ENCODE data around the gene DNAH17.

Gene DNAH17

DNA sequence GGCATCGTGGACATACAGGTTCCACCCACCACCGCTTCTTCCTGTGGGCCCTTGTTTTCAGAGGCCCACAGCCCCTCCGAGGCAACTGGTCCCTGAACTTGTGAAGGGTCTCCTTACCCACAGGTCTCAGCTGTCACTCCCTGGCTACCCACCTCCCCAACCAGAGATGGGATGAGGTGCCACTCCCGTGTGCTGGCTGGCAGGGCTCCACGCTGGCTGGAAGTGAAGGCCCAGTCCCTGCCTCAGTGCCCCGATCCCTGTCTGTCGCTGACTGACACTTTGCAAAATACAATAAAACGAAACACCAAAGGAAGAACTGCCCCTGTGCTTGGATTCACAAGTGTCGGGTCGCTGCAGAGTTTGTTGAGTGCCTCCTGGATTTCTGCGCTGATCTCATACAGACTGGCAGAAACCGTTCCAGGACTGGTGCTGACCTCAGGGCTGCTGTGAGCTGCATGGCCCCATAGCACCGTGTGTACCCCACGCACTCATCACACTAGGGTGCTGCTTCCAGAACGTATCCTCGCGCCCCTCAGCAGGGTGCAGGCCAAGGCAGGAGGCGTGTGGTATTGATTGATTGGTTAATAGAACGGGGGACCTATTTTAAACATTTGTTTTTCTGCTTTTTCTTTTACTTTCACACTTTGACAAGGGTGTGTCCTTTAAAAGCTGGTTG, 141.7 kb downstream of the DNAH17 start:
- DNase-seq (ENCODE audit: insufficient read length, low spot score) = no peak
- FAIRE-seq = no peak

DNA sequence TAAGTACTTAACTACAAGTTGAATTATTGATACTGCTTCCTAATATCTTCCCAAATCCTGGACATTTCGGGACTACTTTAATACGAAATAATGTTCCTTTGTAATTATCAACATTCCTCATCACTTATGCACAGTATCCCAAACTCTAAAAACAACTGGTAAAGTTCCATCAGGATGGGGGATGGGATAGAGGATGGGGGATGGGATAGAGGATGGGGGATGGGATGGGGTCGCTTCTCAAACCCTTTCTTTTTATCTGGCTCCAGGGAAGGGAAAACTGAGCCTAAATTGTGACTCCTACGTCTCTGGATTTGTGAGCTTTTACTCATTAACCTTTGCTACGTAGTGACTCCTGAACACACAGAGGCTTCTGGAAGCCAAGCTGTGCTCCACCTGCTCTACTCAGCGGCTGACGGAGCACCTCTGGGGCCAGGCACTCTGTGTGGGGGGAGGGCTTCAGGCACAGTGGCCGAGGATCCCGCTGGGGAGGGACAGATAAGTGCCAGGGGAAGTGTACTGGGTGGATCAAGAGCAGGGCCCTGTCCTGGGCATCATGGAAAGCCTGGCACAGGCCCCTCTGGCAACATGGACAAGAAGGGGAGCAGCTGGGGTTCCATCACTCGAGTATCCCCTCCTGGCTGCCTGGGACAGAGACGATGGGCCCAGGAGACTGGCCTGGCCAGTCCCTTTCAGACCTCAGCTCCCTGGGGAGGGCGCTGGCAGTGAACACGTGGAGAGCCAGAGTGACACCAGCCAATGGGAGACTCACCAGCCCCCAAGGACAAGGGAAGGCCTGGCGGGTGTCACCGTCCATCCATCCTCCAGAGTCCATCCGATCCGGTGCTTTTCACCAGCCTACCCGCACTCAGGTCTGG, 142.5 kb downstream of the DNAH17 start:
- FAIRE-seq (no peak), DNase-seq (ENCODE audit: insufficient read length, low spot score) (no peak)

DNA sequence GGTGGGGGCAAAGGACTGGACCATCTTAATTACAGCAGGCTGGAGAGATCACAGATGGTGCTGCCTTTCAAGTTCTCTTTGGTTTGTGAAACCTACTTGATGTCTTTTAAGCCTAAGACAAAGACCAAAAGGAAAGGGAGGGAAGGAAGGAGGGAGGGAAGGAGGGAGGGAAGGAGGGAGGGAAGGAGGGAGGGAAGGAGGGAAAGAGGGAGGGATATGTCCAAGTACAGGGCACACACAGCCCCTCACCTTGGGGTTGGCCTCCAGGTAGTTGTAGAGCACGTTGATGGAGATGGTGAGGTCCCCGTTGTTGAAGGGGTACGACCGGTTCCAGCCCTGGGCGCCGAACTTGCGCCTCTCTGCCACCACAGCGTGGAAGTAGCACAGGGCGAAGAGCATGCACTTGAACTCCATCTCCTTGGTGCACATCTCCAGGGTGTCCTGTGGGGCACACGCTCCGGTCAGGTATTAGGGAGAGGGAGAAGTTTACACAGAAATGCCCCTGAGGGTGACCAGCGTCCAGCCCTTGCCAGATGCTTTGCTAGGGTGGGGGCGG, 143.3 kb downstream of the DNAH17 start:
- DNase-seq (ENCODE audit: insufficient read length, low spot score) = no peak
- FAIRE-seq = no peak

DNA sequence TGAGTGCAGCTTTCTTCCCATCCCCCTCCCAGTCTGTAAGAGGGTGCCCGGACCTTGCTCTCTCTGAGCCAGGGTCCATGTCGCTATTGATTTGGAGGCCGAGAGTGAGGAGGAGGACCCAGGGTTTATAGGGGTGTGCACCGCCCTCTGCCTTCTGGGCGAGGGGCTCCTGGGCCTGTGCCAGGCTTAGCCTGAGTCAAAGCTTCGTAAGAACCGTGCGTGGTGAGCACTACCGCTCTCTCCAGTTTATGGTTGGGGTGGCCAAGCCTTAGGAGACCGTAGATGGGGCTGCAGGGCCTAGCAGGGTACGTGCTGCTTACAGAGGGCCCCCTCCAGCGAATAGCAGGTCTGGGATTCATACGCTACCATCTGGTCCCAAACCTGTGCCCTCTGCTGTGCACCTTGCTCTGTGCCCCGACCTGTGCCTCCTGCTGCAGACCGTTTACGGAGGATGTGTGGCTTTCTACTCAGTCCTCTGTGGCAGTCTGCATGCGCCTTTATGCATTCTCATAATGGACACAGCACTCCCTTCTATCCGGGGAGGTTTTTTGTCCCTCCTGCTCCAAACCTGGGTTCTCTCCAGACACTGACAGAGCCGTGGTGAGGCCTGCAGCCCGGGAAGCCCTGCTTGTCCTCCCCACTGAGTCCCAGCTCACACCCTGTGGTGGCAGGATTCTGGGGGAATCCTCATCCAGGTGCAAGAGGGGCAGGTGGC, 144.0 kb downstream of the DNAH17 start:
- DNase-seq (ENCODE audit: insufficient read length, low spot score) = no peak
- FAIRE-seq = no peak

DNA sequence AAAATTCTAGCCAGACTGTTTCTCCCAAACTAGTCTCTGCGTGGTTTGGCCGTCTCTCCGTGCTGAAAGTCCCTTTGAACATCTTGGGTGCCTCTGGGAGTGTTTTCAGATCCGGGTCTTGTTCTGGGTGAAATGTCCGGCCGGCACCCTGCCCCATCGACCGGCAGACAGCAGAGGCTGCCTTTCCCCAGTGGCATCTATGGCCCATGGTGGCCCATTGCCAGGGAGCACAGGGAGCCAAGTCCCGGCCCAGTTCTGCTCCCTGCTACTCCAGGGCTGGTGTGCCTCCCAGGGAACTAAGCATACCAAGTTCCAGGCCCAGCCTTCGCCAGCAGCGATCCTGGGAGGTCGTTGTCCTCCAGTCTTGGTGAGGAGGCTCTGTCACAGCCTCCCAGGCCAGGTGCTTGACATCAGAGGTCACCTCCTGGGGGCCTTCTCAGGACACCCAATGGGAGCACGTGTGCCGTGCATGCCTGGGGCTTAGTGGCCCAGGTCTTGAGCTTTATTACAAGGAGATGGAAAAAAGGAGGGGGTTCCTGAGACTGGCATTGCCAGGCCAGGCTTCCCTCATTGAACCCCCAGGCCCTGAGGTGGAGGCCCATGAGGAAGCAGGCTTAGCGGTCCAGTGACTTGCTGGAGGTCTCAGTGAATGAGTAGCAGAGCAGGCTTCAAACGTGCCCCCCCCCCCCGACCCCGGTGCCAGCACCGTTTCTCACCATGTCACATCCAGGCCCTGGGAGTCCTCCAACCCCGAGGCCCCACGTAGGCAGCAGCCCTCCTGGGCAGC, 144.8 kb downstream of the DNAH17 start:
- FAIRE-seq = no peak
- DNase-seq (ENCODE audit: insufficient read length, low spot score) = no peak

DNA sequence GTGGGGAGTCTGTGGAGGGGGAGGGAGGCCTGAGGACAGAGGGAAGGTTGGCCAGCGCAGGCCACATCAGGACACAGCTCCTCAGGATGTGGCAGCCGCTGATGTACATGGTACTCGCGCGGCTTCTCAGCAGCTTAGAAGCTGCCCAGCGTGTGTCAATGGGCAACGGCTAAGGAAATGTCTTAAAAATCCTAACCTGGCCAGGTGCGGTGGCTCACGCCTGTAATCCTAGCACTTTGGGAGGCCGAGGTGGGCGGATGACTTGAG, 145.6 kb downstream of the DNAH17 start:
- FAIRE-seq (no peak), DNase-seq (ENCODE audit: insufficient read length, low spot score) (no peak)

DNA sequence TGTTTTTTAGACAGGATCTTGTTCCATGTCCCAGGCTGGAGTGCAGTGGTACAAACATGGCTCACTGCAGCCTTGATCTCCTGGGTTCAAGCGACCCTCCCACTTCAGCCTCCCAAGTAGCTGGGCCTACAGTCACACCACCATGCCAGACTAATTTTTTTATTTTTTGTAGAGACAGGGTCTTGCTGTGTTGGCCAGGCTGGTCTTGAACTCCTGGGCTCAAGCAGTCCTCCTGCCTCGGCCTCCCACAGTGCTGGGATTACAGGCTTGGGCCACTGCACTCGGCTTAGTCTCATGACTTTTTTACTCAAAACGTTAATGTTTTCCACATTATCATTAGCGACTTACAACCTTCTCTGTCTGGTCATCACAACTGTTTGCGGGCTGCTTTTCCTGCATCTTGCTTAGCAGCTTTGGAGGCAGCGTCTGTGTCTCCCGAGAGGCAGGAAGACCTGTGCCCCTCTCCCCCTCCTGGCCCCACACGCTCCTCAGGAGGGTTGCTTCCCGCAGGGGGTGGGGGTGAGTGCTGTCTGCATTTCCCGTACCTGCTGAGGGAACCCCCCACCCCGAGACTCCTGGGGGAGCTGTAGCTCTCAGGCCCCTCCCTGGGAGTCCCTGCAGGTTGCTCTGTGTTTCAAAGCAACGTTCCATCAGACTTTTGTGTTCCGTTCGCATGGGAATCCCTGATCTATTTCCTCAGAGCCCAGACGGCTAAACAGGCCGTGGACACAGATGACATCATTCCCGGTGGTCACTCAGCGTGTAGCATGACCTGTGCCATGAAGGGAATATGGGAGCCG, 146.1 kb downstream of the DNAH17 start:
- DNase-seq (ENCODE audit: insufficient read length, low spot score) (no peak), FAIRE-seq (no peak)

DNA sequence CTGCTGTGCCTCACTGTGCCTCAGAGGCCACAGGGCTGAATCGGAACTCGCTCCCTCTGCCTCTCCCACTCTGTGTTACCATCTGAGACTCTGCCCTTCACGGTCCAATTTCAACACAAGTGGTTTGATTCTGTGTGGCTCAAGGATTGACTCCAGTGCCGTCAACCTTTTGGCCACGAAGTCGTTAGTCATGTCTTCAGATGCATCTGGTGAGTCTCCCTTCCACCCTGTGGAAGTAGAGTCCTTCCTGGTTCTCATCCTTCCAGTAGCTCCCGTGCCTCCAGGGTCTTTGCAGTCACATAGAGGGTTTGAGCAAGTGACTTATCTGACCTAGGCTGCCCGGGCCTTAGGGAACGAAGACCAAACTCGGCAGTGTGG, 147.6 kb downstream of the DNAH17 start:
- DNase-seq (ENCODE audit: insufficient read length, low spot score) (no peak), FAIRE-seq (no peak)

DNA sequence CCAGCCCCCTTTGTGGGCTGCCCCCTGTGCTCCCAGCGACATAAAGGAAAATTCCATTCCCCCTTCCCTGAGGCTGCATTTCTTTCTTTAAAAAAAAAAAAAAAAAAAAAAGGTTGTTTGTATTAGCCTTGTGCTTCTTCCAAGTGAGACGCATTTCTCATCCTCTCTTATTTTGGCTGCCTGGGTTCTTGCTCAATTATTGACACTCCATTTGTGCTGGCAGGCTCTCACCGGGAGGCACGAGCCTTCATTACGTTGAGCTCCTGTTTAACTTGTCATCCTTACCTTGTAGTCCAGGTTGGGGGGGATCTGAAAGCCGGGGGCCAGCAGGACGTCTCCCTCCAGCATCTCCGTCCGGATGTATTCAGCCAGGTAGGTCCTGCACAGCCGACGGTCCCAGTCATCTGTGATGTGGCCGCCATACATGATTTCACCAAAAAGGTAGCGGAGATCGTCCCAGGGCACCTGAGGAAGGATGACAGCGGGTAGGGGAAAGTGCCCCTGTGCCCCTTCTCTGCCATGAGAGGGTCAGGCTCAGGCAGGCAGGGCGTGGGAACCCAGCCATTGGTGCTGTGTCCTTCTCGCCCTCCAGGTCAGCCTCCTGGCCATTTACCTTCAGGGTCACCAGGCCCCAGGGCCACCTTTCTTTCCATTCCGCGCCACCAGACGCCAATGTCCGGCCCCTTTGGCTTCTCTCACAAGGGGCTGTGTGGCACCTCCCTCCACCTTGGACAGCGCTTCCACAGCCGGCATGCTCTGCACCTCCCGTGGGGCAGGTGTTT, 148.2 kb downstream of the DNAH17 start:
- FAIRE-seq = no peak
- DNase-seq (ENCODE audit: insufficient read length, low spot score) = no peak

DNA sequence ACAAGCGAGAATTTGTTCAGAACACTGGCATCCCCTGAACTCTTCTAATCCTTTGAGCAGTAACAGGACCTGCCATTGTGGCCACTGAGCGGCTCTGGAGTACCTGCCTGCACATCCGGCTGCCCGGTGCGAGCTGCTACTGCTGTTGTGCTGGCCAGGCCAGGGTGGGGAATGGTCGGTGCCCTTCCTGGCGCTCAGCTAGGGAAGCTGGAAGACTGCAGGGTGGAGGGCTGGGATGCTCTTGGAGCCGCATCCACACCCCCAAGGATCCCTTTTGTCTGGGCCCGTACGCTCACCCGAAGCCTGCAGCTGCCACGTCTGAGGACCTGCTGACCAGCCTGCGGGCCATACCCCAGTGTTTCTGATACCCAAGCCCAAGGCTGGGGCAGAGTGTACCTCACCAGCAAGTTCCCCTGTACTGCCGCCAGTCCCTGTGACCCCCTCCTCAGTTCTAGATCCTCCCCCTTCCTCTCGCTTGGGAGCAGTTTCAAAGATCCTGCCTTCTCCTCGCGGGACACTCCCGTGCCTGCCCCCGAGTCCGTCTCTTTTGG, 149.1 kb downstream of the DNAH17 start:
- FAIRE-seq (no peak), DNase-seq (ENCODE audit: insufficient read length, low spot score) (no peak)

DNA sequence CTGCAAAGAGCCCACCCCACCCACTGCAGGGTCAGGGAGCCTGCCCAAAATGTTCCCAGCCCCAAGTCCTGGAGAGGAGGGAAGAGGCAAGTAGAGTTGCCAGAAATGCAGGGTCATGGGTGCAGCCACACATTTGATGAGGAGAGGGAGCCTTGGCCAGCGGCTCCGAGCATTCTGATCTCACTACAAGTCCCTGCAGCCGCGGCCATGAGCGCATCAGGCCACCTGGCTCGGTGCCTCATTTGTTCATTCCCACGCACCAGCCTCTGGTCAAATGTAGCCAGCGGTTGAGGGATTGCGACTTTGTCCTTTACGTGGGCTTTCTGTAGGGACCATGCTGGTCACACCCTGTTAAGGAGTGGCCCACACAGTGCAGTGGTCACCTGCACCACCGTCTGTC, 150.1 kb downstream of the DNAH17 start:
- FAIRE-seq = no peak
- no peak for DNase-seq (ENCODE audit: insufficient read length, low spot score)

DNA sequence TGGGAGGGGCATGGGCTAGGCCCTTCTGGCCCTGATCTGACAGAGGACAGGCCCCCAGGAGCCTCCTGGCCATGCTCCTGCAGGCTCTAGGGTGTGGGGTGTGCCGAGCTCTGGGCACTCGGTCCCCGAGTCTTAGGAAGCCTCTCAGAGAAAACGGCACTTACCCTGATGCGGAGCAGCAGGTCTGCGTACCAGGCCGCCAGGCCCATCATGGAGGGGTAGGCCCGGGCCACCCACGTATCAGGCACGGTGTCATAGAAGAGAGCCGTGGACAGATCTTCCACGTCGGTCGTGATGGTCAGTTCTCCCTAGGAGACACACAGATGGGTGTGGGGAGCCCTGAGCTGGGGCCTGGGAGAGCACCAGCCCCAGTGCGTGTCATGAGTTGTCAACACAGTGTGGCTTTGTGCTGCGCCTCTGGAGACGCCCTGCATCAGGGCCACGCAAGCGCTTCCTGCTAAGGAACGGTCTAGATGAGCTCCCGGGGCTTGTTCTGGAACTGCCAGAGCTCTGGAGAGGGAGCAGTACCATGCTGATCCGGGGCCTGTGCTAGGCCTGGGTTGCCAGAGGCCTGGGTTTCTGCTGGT, 150.8 kb downstream of the DNAH17 start:
- no peak for FAIRE-seq
- no peak for DNase-seq (ENCODE audit: insufficient read length, low spot score)

DNA sequence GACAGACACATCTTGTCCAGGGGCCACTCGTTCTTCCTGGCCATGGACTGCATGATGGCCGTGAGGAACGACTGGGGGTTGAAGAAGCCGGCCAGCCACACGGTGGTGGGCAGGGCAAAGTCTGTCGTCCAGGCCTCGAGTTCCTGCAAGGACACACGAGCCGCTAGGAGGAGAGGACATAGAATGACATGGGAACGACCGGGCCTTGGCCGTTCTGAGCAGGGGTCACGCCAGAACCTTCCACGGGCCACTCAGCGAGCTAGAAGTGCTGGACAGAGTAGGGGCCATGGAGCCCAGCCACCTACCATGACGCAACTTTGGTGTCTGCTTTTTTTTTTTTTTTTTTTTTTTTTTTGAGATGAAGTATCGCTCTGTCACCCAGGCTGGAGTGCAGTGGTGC, 151.8 kb downstream of the DNAH17 start:
- no peak for DNase-seq (ENCODE audit: insufficient read length, low spot score)
- FAIRE-seq = no peak

DNA sequence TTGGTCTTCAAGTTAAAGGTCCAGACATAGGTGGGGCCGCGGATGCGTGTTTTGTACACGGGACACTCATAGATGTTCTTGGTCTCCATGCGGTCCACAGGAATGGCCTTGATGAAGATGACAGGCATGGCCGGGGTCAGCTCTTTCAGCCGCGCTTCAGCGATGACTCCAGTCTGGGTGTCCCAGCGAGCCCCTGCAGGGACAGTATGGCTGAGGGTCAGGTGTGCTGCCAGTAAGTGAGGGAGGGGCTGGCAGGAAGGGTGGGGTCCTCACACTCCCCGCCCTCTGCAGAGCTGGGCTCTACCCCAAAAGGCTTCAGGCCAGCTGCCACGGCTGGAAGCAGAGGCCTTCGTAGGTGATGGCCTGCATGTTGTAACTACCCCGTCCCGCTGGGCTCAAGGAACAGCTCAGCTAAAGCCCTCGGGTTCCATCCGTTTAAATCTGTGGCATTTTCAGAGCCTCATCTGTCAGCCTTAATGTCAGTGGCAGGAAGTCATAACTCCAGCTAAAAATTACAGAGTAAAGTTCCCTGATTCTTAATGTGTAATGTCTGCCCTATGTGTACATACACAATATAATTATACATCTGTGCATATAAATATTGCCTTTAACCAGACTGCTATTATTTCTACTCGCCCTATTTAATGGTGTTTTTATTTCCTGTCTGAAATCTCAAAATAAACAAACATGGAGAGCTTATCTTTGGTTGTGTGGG, 153.1 kb downstream of the DNAH17 start:
- no peak for DNase-seq (ENCODE audit: insufficient read length, low spot score)
- no peak for FAIRE-seq

DNA sequence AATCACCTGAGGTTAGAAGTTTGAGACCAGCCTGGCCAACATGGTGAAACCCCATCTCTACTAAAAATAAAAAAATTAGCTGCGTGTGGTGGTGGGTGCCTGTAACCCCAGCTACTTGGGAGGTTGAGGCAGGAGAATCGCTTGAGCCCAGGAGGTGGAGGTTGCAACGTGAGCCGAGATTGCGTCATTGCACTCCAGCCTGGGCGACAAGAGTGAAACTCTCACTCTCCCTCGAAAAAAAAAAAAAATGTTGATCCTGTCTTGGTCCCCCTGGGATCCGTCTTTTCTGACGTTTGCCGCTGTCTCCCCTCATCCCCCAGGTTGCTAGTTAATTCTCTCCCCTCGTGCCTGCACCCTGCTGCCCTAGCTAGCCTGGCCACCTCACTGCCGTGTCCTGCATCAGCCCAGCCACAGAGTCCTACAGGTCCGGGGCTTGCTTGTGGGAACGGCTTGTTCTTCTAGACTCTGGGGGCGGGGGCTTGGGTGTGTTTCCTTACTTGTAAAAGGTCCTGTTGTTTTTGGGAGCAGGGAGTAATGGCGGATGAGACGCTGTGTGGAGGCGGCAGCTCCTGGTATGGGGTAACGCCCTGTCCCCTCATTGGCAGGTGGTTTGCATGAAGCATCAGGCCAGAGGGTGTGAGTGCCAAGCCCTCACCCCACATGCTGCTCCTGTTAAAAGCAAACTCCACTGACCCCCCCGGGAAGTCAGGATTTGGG, 154.2 kb downstream of the DNAH17 start:
- no peak for DNase-seq (ENCODE audit: insufficient read length, low spot score)
- no peak for FAIRE-seq

DNA sequence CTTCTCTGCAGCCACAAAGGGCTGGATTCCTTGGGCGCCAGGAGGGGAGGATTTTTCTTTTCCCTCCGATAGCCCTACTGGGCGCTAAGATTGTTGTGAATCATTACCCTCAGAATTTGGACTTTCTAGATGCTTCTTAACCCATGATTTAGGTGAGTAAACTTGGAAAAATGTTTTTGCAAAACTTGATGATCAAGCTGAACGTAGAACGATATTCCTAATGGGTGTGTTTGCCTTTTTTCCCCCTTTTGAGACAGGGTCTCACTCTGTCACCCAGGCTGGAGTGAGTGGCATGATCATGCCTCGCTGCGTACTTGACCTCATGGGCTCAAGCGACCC, 155.0 kb downstream of the DNAH17 start:
- DNase-seq (ENCODE audit: insufficient read length, low spot score) = no peak
- FAIRE-seq = peak; percentile 4

DNA sequence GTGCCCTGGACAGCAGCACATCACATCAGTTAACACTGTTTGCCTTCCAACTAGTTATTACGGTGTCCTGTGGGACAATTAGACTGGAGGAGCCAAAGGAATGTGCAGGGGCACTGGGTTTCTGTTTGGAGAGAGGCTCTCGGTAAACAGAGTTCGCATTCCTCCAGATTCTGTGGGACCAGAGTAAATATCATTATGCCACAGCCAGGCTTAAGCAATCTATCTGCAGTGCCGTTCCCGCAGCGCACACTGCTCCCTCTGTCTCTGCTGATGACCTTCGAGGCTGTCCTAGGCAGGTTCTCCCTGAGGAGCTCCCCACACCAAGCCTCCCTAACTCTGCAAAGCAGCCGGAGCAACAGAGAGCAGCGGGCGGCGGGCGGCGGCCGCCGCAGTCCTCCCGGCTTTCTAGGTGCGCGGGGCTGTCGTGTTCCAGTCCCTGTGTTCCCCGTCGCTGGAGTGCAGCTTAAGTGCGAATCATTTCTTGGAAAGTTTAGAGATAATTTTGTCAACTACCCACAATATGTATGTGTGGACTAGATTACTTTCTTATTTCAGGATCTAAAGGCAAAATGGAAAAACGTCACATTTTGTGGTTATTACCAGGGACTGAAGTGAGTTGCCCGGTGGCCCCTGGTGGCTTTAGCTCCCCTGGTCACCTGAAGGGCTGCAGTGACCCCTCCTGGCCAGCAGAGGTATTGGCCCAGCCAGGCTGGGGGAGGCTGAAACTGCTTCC, 155.5 kb downstream of the DNAH17 start:
- FAIRE-seq = no peak
- DNase-seq (ENCODE audit: insufficient read length, low spot score) = peak; percentile 95

All from HTR-8/SVneo (cell line).